Measurements from ENCODE around the gene TMLHE.
"Not testable (repeated sequence)": the region's sequence is repeated elsewhere in the genome, so short reads cannot be mapped to it uniquely, and the experiment has no call there.

Gene TMLHE

GRCh38 chrX:155491421-155491820 is 121.3 kb downstream of the TMLHE start:
- DNase-seq, result not testable (repeated sequence)

DNA sequence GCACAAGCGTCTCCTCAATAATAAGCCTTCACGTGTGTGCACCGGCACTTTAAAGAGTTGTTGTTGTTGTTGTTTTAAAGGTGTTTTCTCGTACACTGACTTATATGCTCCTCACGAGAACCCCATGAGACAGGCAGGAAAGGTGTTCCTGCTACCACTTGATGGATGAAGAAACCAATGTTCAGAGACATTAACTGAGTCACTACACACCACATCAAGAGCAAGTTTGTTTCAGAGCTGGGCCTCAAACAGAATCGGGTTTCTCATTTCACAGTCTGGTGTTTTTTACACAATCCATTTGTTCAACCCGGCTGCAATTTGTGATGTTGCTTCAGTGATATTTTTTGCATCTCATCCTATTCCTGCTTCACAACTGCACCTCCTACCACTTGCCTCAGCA is 135.6 kb downstream of the TMLHE start:
- not testable (repeated sequence) for DNase-seq

- not testable (repeated sequence) for DNase-seq
These were observed 146.3 kb downstream of the TMLHE start for GRCh38 chrX:155466269-155466938.

DNA sequence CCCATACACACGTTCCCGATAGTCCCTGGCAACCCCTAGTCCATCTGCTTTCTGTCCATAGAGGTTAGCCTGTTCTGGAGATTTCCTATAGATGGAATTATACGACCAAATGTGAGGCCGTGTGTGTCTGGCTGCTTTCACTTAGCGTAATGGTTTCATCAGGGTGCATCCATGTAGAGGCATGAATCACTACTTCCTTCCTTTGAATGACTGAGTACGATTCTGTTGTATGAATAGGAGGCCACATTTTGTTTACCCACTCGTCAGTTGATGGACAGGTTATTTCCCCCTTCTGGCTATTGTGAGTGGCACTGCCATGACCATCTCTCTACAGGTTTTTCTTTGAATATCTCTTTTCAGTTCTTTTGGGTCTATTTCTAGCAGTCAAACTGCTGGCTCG is 152.3 kb downstream of the TMLHE start:
- not testable (repeated sequence) for DNase-seq

- not testable (repeated sequence) for DNase-seq
These were observed 154.3 kb downstream of the TMLHE start, which contains the start of gene F8A3 for GRCh38 chrX:155458471-155458870. F8A3 (minus strand) TSS chrX:155458620; CDS start chrX:155458600, 20 bp downstream.

- not testable (repeated sequence) for DNase-seq
These were observed 154.8 kb downstream of the TMLHE start for GRCh38 chrX:155457761-155458447.

DNA sequence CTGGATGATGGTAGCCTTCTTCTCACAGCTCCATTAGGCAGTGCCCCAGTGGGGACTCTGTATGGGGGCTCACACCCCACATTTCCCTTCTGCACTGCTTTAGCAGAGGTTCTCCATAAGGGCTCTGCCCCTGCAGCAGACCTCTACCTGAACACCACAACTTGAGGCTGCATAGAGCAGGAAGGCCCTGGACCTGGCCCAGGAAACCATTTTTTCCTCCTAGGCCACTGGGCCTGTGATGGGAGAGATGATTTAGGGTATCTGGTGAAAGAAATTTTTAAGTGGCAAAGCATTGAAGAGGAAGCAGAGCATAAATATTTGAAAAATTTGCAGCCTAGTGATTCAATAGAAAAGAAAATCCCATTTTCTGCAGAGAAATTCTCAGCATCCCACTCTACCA is 171.7 kb downstream of the TMLHE start:
- DNase-seq, result no peak

Data from RPMI8226 (cell line).